ENCODE data around the gene ARHGAP19.

DNA sequence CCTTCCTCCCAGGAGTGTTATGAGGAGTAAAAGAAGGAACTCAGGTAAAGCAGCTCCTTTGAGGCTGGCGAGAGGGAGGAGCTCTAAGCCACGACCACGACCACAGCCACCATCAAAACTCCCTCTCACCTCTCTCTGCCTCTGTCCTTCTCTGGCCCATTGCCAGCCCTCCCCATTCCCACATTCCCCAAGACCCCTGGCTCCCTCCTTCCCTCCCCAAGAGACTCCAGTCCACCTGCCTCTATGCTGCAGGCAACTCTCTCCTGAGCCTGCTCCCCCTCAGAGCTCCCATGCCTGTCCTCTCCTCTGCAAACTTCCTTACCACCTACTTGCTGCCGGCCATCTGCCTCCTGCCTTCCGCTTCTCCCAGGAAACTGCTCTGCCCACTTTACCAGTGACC is 116.2 kb downstream of the ARHGAP19 start:
- TF ChIP-seq ZNF530 (tag by site-specific recombination; IDR thresholded peaks at IDR 0.05; ENCODE audit: low read depth) = no peak
- TF ChIP-seq ZNF624 (tag by site-specific recombination; IDR thresholded peaks at IDR 0.05) = no peak
- no peak for TF ChIP-seq ZNF274 (IDR thresholded peaks at IDR 0.05; ENCODE audit: low read length)
- no peak for TF ChIP-seq ZNF274 (tag by site-specific recombination; IDR thresholded peaks at IDR 0.05; ENCODE audit: borderline replicate concordance)
- TF ChIP-seq ZNF114 (tag by site-specific recombination; IDR thresholded peaks at IDR 0.05) = no peak
